Colonic mucosa (tissue), 4 donors: ENCODE data around the gene DGKB. TPM values are rescaled to one million over a fixed set of nuclear protein-coding genes. Genes with fewer than 3 reads are reported as not detected.

Experiments
- DNase-seq: peaks from one replicate; pipeline ENCODE4 v3.0.0-alpha.2; 2020
- H3K27ac ChIP-seq: fragments of 200-600 bp; one replicate; pipeline ENCODE4 v1.8.0; 2021
- H3K27me3 ChIP-seq: fragments of 200-600 bp; one replicate; pipeline ENCODE4 v1.8.0; 2021
- H3K36me3 ChIP-seq: fragments of 200-600 bp; one replicate; pipeline ENCODE4 v1.8.0; 2021
- H3K4me1 ChIP-seq: fragments of 200-600 bp; one replicate; pipeline ENCODE4 v1.8.0; 2021; ENCODE audit warnings: mild to moderate bottlenecking
- H3K4me3 ChIP-seq: fragments of 200-600 bp; one replicate; pipeline ENCODE4 v1.8.0; 2021
- H3K9ac ChIP-seq, 2 donors: one replicate each; pipeline ENCODE4 v1.7.0; 2013; ENCODE audit warnings: control low read depth in 2 of 2, low read depth in 2 of 2, low read length in 2 of 2
- H3K9me3 ChIP-seq: fragments of 200-600 bp; one replicate; pipeline ENCODE4 v1.8.0; 2021
- intact Hi-C: fragments of 100-400 bp; cut with DNase I; formaldehyde crosslinking; loops from one replicate; pipeline ENCODE4 v1.14.1; 2022
- total RNA-seq, 2 donors: library from RNA; stranded (reverse); fragmentation: NEBNext Ultra II Directional in 1 of 2; extraction: Animal tissue kit (Norgen Biotek cat#: 25700) in 1 of 2; gene quantifications; one replicate each; pipeline ENCODE4 v1.2.1, GENCODE V29; 2021
- TF ChIP-seq, protein P1 (sequence below): fragments of 200-600 bp; IDR thresholded peaks from one replicate; pipeline ENCODE4 v1.8.0; 2022; ENCODE audit warnings: antibody characterized with exemption, mild to moderate bottlenecking
- donor health status: healthy.
- donor health status: DM: no; HTN: no; CAD: no.
- donor health status: DM: no; HTN: no; CAD: no.

Gene DGKB
- total RNA-seq, 2 donors from 2014 or later = 0.25 to 0.61 TPM

DNA sequence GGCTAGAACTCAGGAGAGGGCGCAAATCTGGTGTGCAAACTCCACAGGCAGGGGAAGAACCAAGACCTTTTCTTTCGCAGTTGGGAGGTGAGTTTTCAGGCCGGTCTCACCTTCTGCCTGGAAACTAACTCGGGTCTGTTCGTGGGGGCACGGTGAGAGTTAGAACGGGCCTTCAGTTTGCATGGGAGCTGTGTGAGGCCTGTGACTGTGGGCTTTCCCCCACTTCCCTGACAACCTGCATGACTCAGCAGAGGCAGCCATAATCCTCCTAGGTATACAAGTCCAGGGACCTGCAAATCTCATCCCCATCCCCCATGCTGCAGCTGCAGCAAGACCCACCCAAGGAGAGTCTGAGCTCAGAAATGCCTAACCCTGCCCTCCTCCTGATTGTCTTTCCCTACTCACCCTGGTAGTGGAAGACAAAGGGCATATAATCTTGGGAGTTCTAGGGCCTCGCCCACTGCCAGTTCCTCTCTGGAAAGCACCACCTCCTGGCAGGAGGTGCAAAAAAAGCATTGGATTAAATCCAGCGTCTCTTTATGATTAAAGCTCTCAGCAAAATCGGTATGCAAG is 718.2 kb downstream of the DGKB start:
- TF ChIP-seq, protein P1, sequence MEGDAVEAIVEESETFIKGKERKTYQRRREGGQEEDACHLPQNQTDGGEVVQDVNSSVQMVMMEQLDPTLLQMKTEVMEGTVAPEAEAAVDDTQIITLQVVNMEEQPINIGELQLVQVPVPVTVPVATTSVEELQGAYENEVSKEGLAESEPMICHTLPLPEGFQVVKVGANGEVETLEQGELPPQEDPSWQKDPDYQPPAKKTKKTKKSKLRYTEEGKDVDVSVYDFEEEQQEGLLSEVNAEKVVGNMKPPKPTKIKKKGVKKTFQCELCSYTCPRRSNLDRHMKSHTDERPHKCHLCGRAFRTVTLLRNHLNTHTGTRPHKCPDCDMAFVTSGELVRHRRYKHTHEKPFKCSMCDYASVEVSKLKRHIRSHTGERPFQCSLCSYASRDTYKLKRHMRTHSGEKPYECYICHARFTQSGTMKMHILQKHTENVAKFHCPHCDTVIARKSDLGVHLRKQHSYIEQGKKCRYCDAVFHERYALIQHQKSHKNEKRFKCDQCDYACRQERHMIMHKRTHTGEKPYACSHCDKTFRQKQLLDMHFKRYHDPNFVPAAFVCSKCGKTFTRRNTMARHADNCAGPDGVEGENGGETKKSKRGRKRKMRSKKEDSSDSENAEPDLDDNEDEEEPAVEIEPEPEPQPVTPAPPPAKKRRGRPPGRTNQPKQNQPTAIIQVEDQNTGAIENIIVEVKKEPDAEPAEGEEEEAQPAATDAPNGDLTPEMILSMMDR = no peak
- Histone ChIP-seq H3K4me1 (no peaks in the 10 kb centered on the region), H3K27me3 (no peaks in the 10 kb centered on the region), H3K4me3 (no peak overlapping the region), H3K9ac (no peak overlapping the region), H3K27ac (no peak overlapping the region), H3K9me3 (no peaks in the 10 kb centered on the region), H3K36me3 (no peaks in the 10 kb centered on the region)
- peak; percentile 24 for DNase-seq
- intact Hi-C loops = no loop called here

DNA sequence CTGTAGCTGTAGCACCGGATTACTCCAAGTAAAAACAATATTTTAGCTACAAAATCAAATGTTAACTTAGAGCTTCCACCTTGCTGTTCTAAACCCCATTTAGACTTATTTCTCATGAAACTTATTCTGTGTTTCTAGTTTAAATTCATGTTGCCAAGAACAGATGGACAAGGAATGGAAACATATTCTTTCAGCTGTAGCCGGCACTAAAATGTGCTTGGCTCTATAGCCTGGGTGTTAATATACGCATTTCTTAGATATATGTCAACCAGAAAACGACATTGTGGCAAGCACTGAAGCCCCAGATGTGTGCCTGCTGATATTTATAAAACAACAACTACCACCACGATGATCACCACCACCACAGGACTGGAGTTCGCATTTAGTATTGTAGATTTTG is 722.8 kb downstream of the DGKB start:
- intact Hi-C loops = no loop called here
- Histone ChIP-seq H3K9ac (no peak overlapping the region), H3K27me3 (no peaks in the 10 kb centered on the region), H3K4me3 (no peak overlapping the region), H3K4me1 (no peaks in the 10 kb centered on the region), H3K9me3 (no peaks in the 10 kb centered on the region), H3K27ac (no peak overlapping the region), H3K36me3 (no peaks in the 10 kb centered on the region)
- no peak for DNase-seq
- TF ChIP-seq, protein P1 = no peak

DNA sequence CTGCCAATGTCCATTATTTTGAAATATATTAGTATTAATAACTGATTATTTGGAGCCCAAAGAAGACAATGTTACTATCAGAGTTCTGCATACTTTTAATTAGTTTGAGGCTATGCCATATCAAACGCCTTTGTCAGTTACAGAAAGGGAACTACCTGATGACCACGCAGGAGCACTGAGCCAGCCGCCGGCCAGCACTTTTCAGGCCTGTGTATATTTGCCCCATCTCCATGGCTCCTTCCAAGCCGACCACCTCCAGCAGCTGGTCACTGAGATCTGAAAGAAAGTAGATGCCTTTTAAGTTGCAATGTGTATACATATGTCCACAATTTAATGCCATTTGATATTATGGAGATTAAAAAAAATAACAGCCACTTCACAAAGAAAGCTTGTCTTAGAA is 724.7 kb downstream of the DGKB start:
- Histone ChIP-seq H3K27me3 (no peaks in the 10 kb centered on the region), H3K9me3 (no peaks in the 10 kb centered on the region), H3K36me3 (no peaks in the 10 kb centered on the region), H3K9ac (no peak overlapping the region), H3K4me3 (no peak overlapping the region), H3K4me1 (no peaks in the 10 kb centered on the region), H3K27ac (no peak overlapping the region)
- DNase-seq = no peak
- TF ChIP-seq, protein P1 = no peak
- intact Hi-C loops = no loop called here

DNA sequence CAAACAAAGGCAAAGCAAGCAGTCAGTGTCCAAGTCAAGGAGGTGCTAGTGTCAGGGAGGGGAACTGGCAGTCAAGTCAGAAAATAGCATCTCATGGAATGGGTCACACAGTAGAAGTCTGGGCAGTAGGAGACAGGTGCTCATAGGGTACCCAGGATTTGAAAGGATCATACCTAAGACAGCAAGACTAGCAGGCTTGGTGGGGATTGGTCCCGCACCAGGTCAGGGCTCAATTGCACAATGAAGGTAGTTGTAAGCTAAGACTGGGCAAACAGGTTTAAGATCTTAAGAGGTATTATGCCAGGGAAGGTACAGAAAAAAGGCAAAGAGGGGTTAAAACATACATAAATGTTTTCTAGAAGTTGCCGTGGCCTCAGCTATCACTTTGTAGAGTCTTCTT is 731.7 kb downstream of the DGKB start:
- no peaks in the 10 kb centered on the region for H3K4me1 ChIP-seq
- H3K27ac ChIP-seq = no peak overlapping the region
- H3K4me3 ChIP-seq = no peak overlapping the region
- TF ChIP-seq, protein P1 = no peak
- H3K27me3 ChIP-seq = no peaks in the 10 kb centered on the region
- no peak for DNase-seq
- no peaks in the 10 kb centered on the region for H3K9me3 ChIP-seq
- intact Hi-C loops = no loop called here
- H3K9ac ChIP-seq = no peak overlapping the region
- H3K36me3 ChIP-seq = no peaks in the 10 kb centered on the region

DNA sequence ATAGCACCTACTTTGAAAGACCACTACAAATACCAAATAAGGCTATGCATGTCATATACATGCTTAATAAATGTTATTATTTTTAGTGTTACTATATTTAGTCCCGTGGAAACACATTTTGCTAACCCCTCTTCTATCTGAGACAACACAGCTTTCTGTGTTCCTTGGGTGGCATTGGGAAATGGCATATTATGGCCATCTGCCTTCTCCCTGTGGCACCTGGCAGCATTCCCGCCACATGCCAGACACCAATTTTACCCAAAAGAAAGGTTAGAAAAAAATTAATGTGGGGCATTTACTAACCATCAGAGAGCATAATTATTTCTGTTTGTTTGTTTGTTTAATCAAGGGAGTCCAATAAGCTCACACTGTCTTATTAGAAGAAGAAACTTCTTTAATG is 744.4 kb downstream of the DGKB start:
- Histone ChIP-seq H3K9ac (no peak overlapping the region), H3K27ac (no peak overlapping the region), H3K27me3 (no peaks in the 10 kb centered on the region), H3K36me3 (no peaks in the 10 kb centered on the region), H3K9me3 (no peaks in the 10 kb centered on the region), H3K4me1 (no peaks in the 10 kb centered on the region), H3K4me3 (no peak overlapping the region)
- DNase-seq = no peak
- TF ChIP-seq, protein P1 = no peak
- intact Hi-C loops = no loop called here
